ENCODE data around the gene SH2B3. TPM values are rescaled to one million over a fixed set of nuclear protein-coding genes. Genes with fewer than 3 reads are reported as not detected.
A peak's percentile ranks its signal among the peaks of the same experiment; 100 is the strongest.

The SH2B3 gene
- total and polyA plus RNA-seq, 4 experiments from 2014 or later: 4.2 to 28.2 (median 19.8) TPM

DNA sequence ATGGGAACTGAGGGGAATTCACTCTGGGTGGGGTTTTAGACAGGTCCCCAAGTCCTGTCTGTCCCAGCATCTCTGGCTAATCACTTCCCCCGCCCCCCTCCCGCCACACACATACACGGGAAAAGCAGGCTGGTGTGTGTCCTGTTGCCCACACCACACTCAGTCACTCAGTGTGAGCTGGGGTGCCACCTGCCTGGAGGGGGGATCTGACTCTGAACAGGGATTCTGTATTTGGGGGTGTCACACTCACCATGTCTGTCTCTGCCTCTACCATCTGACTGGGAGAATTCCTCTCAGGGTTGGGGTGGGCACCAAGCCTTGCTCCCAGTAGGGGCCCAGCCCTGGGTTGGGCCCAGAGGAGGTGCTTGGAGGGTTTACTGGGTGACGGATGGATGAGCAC is 31.1 kb downstream of the SH2B3 start:
- no peak for DNase-seq
- Mint-ChIP-seq H3K9me3 (no peaks in the 10 kb centered on the region), H3K36me3 (peaks cover 5 to 30% of the 10 kb centered on the region in 2 donors), H3K4me3 (peak overlapping the region; percentile 11 to 91 (median 62)), H3K4me1 (peaks cover 67 to 98% (median 83%) of the 10 kb centered on the region in 4 donors), H3K27me3 (no peaks in the 10 kb centered on the region), H3K27ac (peak overlapping the region; percentile 98 to 100 (median 99))
- Histone ChIP-seq H3K27me3 (ENCODE audit: insufficient read depth, low read length) (no peaks in the 10 kb centered on the region), H3K4me1 (ENCODE audit: insufficient read depth, low read length) (peaks cover 96% of the 10 kb centered on the region), H3K4me3 (ENCODE audit: low read length in 2 of 2) (no peak overlapping the region), H3K9me3 (ENCODE audit: control insufficient read depth in 1 of 2, low read length in 2 of 2) (no peaks in the 10 kb centered on the region), H3K27ac (ENCODE audit: low read depth, low read length) (peak overlapping the region; percentile 98), H3K36me3 (ENCODE audit: insufficient read depth, low read length) (no peaks in the 10 kb centered on the region)
- intact Hi-C loops (cut with micrococcal nuclease): no loop called here
- ChIA-PET POLR2A (ENCODE audit: partially characterized antibody) (interaction anchor here (1.5 to 27.1 kb wide), 2 partner anchors 12 to 30 kb away, joined by 3 to 683 read pairs; partner anchors contain the start of gene SH2B3), CTCF (ENCODE audit: partially characterized antibody) (interaction anchor here (1.9 to 7.1 kb wide), 2 partner anchors 13 to 32 kb away, joined by 8 to 99 read pairs; no protein-coding TSS in a partner anchor)

DNA sequence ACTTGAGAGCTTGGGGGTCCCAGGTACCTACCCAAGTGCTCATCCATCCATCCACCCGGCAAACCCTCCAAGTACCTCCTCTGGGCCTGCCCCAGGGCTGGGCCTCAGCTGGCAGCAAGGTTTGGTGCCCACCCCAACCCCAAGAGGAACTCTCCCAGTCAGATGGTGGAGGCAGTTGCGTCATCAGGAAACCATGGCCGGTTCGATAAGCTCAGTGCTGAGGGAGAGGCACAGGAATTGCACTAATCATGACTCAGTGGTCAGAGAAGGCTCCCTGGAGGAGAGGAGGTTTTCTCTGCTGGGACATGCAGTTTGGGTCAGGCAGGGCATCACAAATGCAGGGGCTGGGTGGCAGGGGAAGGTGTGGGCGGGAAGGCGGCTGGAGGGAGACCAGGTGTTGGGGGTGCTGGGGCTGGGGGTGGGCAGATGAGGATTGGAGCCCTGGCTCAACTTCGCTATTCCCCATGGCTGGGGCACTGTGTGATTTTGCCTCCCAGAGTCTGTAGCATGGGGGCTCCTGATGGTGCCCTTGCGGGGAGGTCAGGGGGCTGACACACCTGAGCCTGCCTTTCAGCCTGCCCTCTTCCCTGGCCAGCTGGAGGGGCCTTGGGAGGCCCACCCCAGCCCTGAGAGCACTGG is 32.2 kb downstream of the SH2B3 start:
- intact Hi-C loops (cut with micrococcal nuclease): no loop called here
- ChIA-PET CTCF (ENCODE audit: partially characterized antibody) (interaction anchor here (1.7 to 7.1 kb wide), 3 partner anchors 12 to 41 kb away, joined by 5 to 99 read pairs (median 8); no protein-coding TSS in a partner anchor), POLR2A (ENCODE audit: partially characterized antibody) (interaction anchor here (0.9 to 27.1 kb wide), 3 partner anchors 9 to 32 kb away, joined by 3 to 683 read pairs (median 3); partner anchors contain the start of gene SH2B3)
- H3K4me1 ChIP-seq (ENCODE audit: insufficient read depth, low read length): peaks cover 96% of the 10 kb centered on the region
- Mint-ChIP-seq H3K27me3 (no peaks in the 10 kb centered on the region), H3K36me3 (peaks cover 9 to 23% of the 10 kb centered on the region in 2 donors), H3K4me3 (peak overlapping the region in 6 of 8 donors; percentile 45 to 91 (median 56)), H3K9me3 (no peaks in the 10 kb centered on the region), H3K27ac (peak overlapping the region; percentile 98 to 100 (median 99)), H3K4me1 (peaks cover 66 to 98% (median 83%) of the 10 kb centered on the region in 4 donors)
- H3K9me3 ChIP-seq (ENCODE audit: control insufficient read depth in 1 of 2, low read length in 2 of 2): no peaks in the 10 kb centered on the region
- H3K27ac ChIP-seq (ENCODE audit: low read depth, low read length): peak overlapping the region; percentile 98
- no peaks in the 10 kb centered on the region for H3K27me3 ChIP-seq (ENCODE audit: insufficient read depth, low read length)
- DNase-seq: no peak
- H3K4me3 ChIP-seq (ENCODE audit: low read length in 2 of 2): no peak overlapping the region
- no peaks in the 10 kb centered on the region for H3K36me3 ChIP-seq (ENCODE audit: insufficient read depth, low read length)

DNA sequence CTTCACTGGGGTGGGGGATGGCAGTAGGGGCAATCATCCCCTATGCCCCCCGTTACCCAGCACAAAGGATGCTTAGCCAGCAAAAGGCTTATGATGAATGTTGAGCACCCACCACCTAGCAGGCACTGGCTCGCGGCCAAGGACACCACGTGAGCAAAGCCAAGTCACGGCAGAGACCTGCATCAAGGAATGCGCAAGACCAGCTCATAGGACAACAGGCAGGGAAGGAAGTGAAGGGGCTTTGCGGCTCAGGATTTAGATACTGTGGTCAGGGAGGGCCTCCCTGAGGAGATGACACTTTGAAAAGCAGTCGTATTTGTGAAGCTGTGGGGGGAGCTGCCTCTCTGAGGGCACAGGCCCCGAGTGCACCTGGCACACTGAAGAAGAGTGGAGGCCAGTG is 32.8 kb downstream of the SH2B3 start:
- Mint-ChIP-seq H3K36me3 (peaks cover 10 to 21% of the 10 kb centered on the region in 2 donors), H3K4me1 (peaks cover 69 to 98% (median 84%) of the 10 kb centered on the region in 4 donors), H3K27ac (peak overlapping the region; percentile 85 to 100 (median 99)), H3K27me3 (no peaks in the 10 kb centered on the region), H3K9me3 (no peaks in the 10 kb centered on the region), H3K4me3 (peak overlapping the region in 7 of 8 donors; percentile 29 to 91 (median 60))
- ChIA-PET POLR2A (ENCODE audit: partially characterized antibody) (interaction anchor here (0.9 to 27.1 kb wide), 3 partner anchors 9 to 32 kb away, joined by 3 to 683 read pairs (median 3); partner anchors contain the start of gene SH2B3), CTCF (ENCODE audit: partially characterized antibody) (interaction anchor here (1.7 to 7.1 kb wide), 3 partner anchors 12 to 42 kb away, joined by 5 to 99 read pairs (median 8); no protein-coding TSS in a partner anchor)
- peak overlapping the region; percentile 98 for H3K27ac ChIP-seq (ENCODE audit: low read depth, low read length)
- no peaks in the 10 kb centered on the region for H3K9me3 ChIP-seq (ENCODE audit: control insufficient read depth in 1 of 2, low read length in 2 of 2)
- DNase-seq: peak; percentile 47 to 78 (median 52)
- no peaks in the 10 kb centered on the region for H3K27me3 ChIP-seq (ENCODE audit: insufficient read depth, low read length)
- intact Hi-C loops (cut with micrococcal nuclease): no loop called here
- H3K4me1 ChIP-seq (ENCODE audit: insufficient read depth, low read length): peaks cover 96% of the 10 kb centered on the region
- H3K4me3 ChIP-seq (ENCODE audit: low read length in 2 of 2): no peak overlapping the region
- H3K36me3 ChIP-seq (ENCODE audit: insufficient read depth, low read length): no peaks in the 10 kb centered on the region

DNA sequence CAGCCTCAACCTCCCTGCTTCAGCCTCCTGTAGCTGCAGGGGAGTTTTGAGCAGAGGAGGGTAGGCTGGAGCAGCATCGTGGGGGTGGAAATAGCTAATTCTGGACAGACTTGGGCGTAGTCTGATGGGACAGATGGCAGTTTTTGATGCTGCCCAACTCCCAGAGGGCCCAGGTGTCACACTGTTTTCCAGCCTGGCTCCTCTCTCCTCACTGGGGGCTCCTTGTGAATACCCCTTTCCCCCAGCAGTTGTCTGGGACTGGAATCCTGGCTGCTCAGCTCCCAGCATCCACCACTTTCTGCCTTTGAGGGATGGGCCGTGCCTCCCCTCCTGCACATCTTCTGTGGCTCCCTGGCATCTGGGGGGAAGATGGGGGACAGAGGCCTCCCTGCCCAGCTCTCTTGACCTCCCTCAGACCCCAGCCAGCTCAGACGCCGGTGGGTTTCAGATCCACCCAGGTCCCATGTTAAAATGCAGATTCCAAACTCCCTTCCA is 34.0 kb downstream of the SH2B3 start:
- intact Hi-C loops (cut with micrococcal nuclease): no loop called here
- no peak overlapping the region for H3K4me3 ChIP-seq (ENCODE audit: low read length in 2 of 2)
- H3K4me3 Mint-ChIP-seq: peak overlapping the region in 1 of 8 donors; percentile 34
- ChIA-PET CTCF (ENCODE audit: partially characterized antibody) (interaction anchor here (1.1 to 6.6 kb wide), 4 partner anchors 12 to 43 kb away, joined by 3 to 66 read pairs (median 4); no protein-coding TSS in a partner anchor), POLR2A (ENCODE audit: partially characterized antibody) (interaction anchor here (0.8 to 27.1 kb wide), 2 partner anchors 9 to 33 kb away, joined by 3 to 683 read pairs; partner anchors contain the start of gene SH2B3)
- peak overlapping the region; percentile 25 for H3K27ac ChIP-seq (ENCODE audit: low read depth, low read length)
- H3K4me1 ChIP-seq (ENCODE audit: insufficient read depth, low read length): peaks cover 97% of the 10 kb centered on the region
- peaks cover 10 to 24% of the 10 kb centered on the region in 2 donors for H3K36me3 Mint-ChIP-seq
- no peaks in the 10 kb centered on the region for H3K9me3 ChIP-seq (ENCODE audit: control insufficient read depth in 1 of 2, low read length in 2 of 2)
- no peaks in the 10 kb centered on the region for H3K27me3 Mint-ChIP-seq
- no peaks in the 10 kb centered on the region for H3K36me3 ChIP-seq (ENCODE audit: insufficient read depth, low read length)
- H3K9me3 Mint-ChIP-seq: no peaks in the 10 kb centered on the region
- H3K4me1 Mint-ChIP-seq: peaks cover 70 to 98% (median 84%) of the 10 kb centered on the region in 4 donors
- peak overlapping the region; percentile 62 to 100 (median 88) for H3K27ac Mint-ChIP-seq
- no peaks in the 10 kb centered on the region for H3K27me3 ChIP-seq (ENCODE audit: insufficient read depth, low read length)
- no peak for DNase-seq

DNA sequence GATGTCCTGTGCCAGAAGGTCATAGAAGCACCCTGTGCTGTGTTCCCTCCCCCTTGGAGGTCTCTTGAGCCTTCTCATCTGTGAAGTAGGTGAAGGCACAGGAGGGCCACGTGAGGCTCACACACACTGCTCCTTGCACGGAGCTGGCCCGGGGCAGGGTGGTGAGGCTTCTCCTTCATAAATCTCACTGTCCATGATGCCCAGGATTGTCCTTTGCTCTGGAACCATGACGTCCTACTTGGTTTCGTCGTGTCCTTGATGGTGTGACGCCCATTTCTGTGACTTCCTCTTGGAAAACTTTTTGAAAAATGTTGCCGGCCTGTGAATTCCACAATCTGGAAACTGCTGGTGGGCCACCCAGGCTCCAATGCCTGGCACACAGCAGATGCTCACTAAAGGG is 34.4 kb downstream of the SH2B3 start:
- H3K9me3 ChIP-seq (ENCODE audit: control insufficient read depth in 1 of 2, low read length in 2 of 2): no peaks in the 10 kb centered on the region
- ChIA-PET CTCF (ENCODE audit: partially characterized antibody) (interaction anchor here (1.1 to 22.4 kb wide), 5 partner anchors 12 to 43 kb away, joined by 3 to 1282 read pairs (median 4); partner anchors contain the start of gene SH2B3), POLR2A (ENCODE audit: partially characterized antibody) (interaction anchor here (6.7 to 27.1 kb wide), 2 partner anchors 12 to 34 kb away, joined by 107 to 683 read pairs; partner anchors contain the start of gene SH2B3)
- H3K27me3 ChIP-seq (ENCODE audit: insufficient read depth, low read length): no peaks in the 10 kb centered on the region
- intact Hi-C loops (cut with micrococcal nuclease): no loop called here
- Mint-ChIP-seq H3K4me3 (peak overlapping the region in 2 of 8 donors; percentile 34 to 52), H3K27me3 (no peaks in the 10 kb centered on the region), H3K9me3 (no peaks in the 10 kb centered on the region), H3K36me3 (peaks cover 10 to 25% of the 10 kb centered on the region in 2 donors), H3K27ac (peak overlapping the region; percentile 62 to 100 (median 85)), H3K4me1 (peaks cover 70 to 98% (median 84%) of the 10 kb centered on the region in 4 donors)
- H3K27ac ChIP-seq (ENCODE audit: low read depth, low read length): peak overlapping the region; percentile 25
- H3K36me3 ChIP-seq (ENCODE audit: insufficient read depth, low read length): no peaks in the 10 kb centered on the region
- no peak for DNase-seq
- peaks cover 97% of the 10 kb centered on the region for H3K4me1 ChIP-seq (ENCODE audit: insufficient read depth, low read length)
- H3K4me3 ChIP-seq (ENCODE audit: low read length in 2 of 2): no peak overlapping the region

DNA sequence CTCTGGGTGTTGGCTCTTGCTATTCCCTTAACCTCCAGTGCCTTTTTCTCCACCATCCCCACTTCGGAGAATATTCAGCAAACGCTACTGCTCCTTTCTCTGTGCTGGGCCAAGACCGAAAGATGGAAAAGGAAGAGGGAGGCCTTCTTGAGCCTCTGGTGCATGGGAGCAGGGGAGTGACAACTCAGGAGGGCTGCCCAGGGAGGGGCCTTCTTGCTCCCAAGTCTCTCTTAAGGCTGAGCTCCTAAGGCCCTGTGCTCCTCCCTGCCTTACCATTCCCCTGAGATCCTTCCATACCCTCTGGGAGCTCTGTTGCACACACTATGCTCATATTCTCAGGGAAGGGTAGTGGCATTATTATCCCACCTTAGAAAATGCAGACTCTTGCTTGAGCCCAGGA is 34.9 kb downstream of the SH2B3 start:
- Histone ChIP-seq H3K9me3 (ENCODE audit: control insufficient read depth in 1 of 2, low read length in 2 of 2) (no peaks in the 10 kb centered on the region), H3K36me3 (ENCODE audit: insufficient read depth, low read length) (no peaks in the 10 kb centered on the region), H3K4me3 (ENCODE audit: low read length in 2 of 2) (no peak overlapping the region), H3K27me3 (ENCODE audit: insufficient read depth, low read length) (no peaks in the 10 kb centered on the region), H3K27ac (ENCODE audit: low read depth, low read length) (peak overlapping the region; percentile 9), H3K4me1 (ENCODE audit: insufficient read depth, low read length) (peaks cover 97% of the 10 kb centered on the region)
- intact Hi-C loops (cut with micrococcal nuclease): no loop called here
- H3K4me1 Mint-ChIP-seq: peaks cover 67 to 98% (median 83%) of the 10 kb centered on the region in 4 donors
- H3K4me3 Mint-ChIP-seq: peak overlapping the region in 2 of 8 donors; percentile 27 to 52
- POLR2A ChIA-PET (ENCODE audit: partially characterized antibody): interaction anchor here (6.7 to 27.1 kb wide), 2 partner anchors 12 to 34 kb away, joined by 107 to 683 read pairs; partner anchors contain the start of gene SH2B3
- no peaks in the 10 kb centered on the region for H3K27me3 Mint-ChIP-seq
- CTCF ChIA-PET (ENCODE audit: partially characterized antibody): interaction anchor here (6.6 to 22.4 kb wide), 2 partner anchors 12 to 37 kb away, joined by 66 to 1282 read pairs; partner anchors contain the start of gene SH2B3
- DNase-seq: no peak
- H3K9me3 Mint-ChIP-seq: no peaks in the 10 kb centered on the region
- peaks cover 10 to 25% of the 10 kb centered on the region in 2 donors for H3K36me3 Mint-ChIP-seq
- H3K27ac Mint-ChIP-seq: peak overlapping the region; percentile 53 to 100 (median 85)

Measured in CD4-positive, alpha-beta memory T cell (primary cell).